A673 (cell line): ENCODE results near the gene PNMA6E. TPM values are rescaled to one million over a fixed set of nuclear protein-coding genes. Genes with fewer than 3 reads are reported as not detected.

ENCODE experiments used
- BruUV-seq: library from RNA; stranded (reverse); fragments of 400-500 nt; replicated peaks from 2 replicates; lab custom pipeline; 2021; lab: Mats Ljungman, UMichigan
- CTCF ChIA-PET: fragments of 300-600 bp; sonication (Branson Sonifier 250); formaldehyde crosslinking; loops from one replicate; lab custom pipeline; 2022; ENCODE audit warnings: antibody characterized with exemption; lab: Charles Lee
- POLR2A ChIA-PET: fragments of 300-600 bp; sonication (Branson Sonifier 250); formaldehyde crosslinking; loops from one replicate; lab custom pipeline; 2022; ENCODE audit warnings: antibody characterized with exemption; ENCODE audit not compliant: low non-redundant PET; lab: Charles Lee
- DNase-seq: peaks from one replicate; pipeline ENCODE4 v3.0.0-alpha.2; 2015; ENCODE audit warnings: low spot score
- H3K27ac ChIP-seq: fragments of 200-600 bp; sonication (generic); 2 replicates; pipeline ENCODE4 v1.5.1; 2016; ENCODE audit warnings: mixed run types, low read depth, mild to moderate bottlenecking, mixed read lengths, antibody characterized with exemption, low read length; ENCODE audit not compliant: poor library complexity, severe bottlenecking
- H3K27me3 ChIP-seq: fragments of 200-600 bp; sonication (generic); replicated peaks from 2 replicates; pipeline ENCODE4 v1.6.1; 2017; ENCODE audit warnings: mixed run types, low read depth, mild to moderate bottlenecking, mixed read lengths, antibody characterized with exemption, low read length; ENCODE audit not compliant: insufficient read depth, poor library complexity
- H3K36me3 ChIP-seq: fragments of 200-600 bp; sonication (generic); 2 replicates; pipeline ENCODE4 v1.6.1; 2016; ENCODE audit warnings: mixed run types, mild to moderate bottlenecking, mixed read lengths, antibody characterized with exemption, low read length; ENCODE audit not compliant: insufficient read depth, poor library complexity, severe bottlenecking
- H3K4me1 ChIP-seq: fragments of 200-600 bp; sonication (generic); 2 replicates; pipeline ENCODE4 v1.6.1; 2017; ENCODE audit warnings: mixed run types, mild to moderate bottlenecking, mixed read lengths, antibody characterized with exemption, low read length; ENCODE audit not compliant: insufficient read depth, poor library complexity, severe bottlenecking
- H3K4me3 ChIP-seq: fragments of 200-600 bp; sonication (generic); 2 replicates; pipeline ENCODE4 v1.5.1; 2016; ENCODE audit warnings: low read depth, mixed run types, mild to moderate bottlenecking, mixed read lengths, low read length; ENCODE audit not compliant: poor library complexity, severe bottlenecking
- H3K9me3 ChIP-seq: fragments of 200-600 bp; sonication (generic); 2 replicates; pipeline ENCODE4 v1.6.1; 2016; ENCODE audit warnings: mixed run types, low read depth, mild to moderate bottlenecking, mixed read lengths, antibody characterized with exemption, low read length; ENCODE audit not compliant: poor library complexity, severe bottlenecking
- CTCF ChIP-seq: fragments of 300-800, 200-600 bp; sonication (generic); conservative IDR thresholded peaks from 2 replicates; pipeline ENCODE4 v1.5.1; 2017; ENCODE audit warnings: low read depth, mild to moderate bottlenecking, antibody characterized with exemption, low read length, moderate library complexity, mixed read lengths
- EZH2 ChIP-seq: fragments of 200-600 bp; sonication (generic); IDR thresholded peaks from 2 replicates; pipeline ENCODE4 v1.6.1; 2017; ENCODE audit warnings: borderline replicate concordance, low read depth, mild to moderate bottlenecking, mixed read lengths, antibody characterized with exemption, low read length; ENCODE audit not compliant: poor library complexity, severe bottlenecking
- intact Hi-C: fragments of 100-400 bp; cut with micrococcal nuclease; formaldehyde crosslinking; loops from one replicate; pipeline ENCODE4 v1.10.0; 2022; ENCODE audit not compliant: unreplicated experiment
- total RNA-seq: library from RNA; stranded (reverse); gene quantifications from 2 replicates; pipeline ENCODE4 v1.2.3, GENCODE V29; 2021

The PNMA6E gene
- total RNA-seq, 1 experiment from 2014 or later: not detected

GRCh38 chrX:153407736-153408135 is 6.6 kb upstream of the PNMA6E start:
- Histone ChIP-seq H3K27me3 (no peaks in the 10 kb centered on the region), H3K27ac (no peak overlapping the region), H3K4me1 (no peaks in the 10 kb centered on the region), H3K36me3 (no peaks in the 10 kb centered on the region), H3K4me3 (no peak overlapping the region), H3K9me3 (no peaks in the 10 kb centered on the region)
- DNase-seq: no peak
- intact Hi-C loops: no loop called here
- TF ChIP-seq CTCF: no peak
- no peak for TF ChIP-seq EZH2
- no TSS peak for BruUV-seq
- POLR2A ChIA-PET: no interaction called here
- CTCF ChIA-PET: no interaction called here

- H3K36me3 ChIP-seq: no peaks in the 10 kb centered on the region
- ChIA-PET POLR2A (no interaction called here), CTCF (no interaction called here)
- no peaks in the 10 kb centered on the region for H3K9me3 ChIP-seq
- no peak overlapping the region for H3K27ac ChIP-seq
- intact Hi-C loops: no loop called here
- DNase-seq: no peak
- BruUV-seq: no TSS peak
- H3K27me3 ChIP-seq: no peaks in the 10 kb centered on the region
- no peak overlapping the region for H3K4me3 ChIP-seq
- TF ChIP-seq EZH2 (no peak), CTCF (no peak)
- no peaks in the 10 kb centered on the region for H3K4me1 ChIP-seq
Observed at GRCh38 chrX:153406903-153407302, 5.8 kb upstream of the PNMA6E start.

- no TSS peak for BruUV-seq
- CTCF ChIA-PET: interaction anchor here (0.9 kb wide), 1 partner anchor 19 kb away, joined by 5 read pairs; no protein-coding TSS in a partner anchor
- no peak for DNase-seq
Observed at GRCh38 chrX:153406011-153406410, 4.9 kb upstream of the PNMA6E start.

More at GRCh38 chrX:153406011-153406410, 4.9 kb upstream of the PNMA6E start:
- H3K27me3 ChIP-seq: no peaks in the 10 kb centered on the region
- intact Hi-C loops: no loop called here
- H3K36me3 ChIP-seq: no peaks in the 10 kb centered on the region
- H3K27ac ChIP-seq: no peak overlapping the region
- no peak for TF ChIP-seq CTCF
- no peak for TF ChIP-seq EZH2
- POLR2A ChIA-PET: no interaction called here
- no peaks in the 10 kb centered on the region for H3K9me3 ChIP-seq
- no peaks in the 10 kb centered on the region for H3K4me1 ChIP-seq
- no peak overlapping the region for H3K4me3 ChIP-seq
